Activated CD8-positive, alpha-beta memory T cell treated with anti-CD3 and anti-CD28 coated beads for 48 hours (primary cell): ENCODE measurements around the gene NAT14.

Experiments
- DNase-seq, 3 experiments: peaks; one replicate each; pipeline ENCODE4 v3.0.0-alpha.2; 2020; ENCODE audit warnings: low read depth in 2 of 3, low spot score in 2 of 3

NAT14 gene

GRCh38 chr19:55452749-55453346 is 32.1 kb upstream of the NAT14 start:
- no peak for DNase-seq

- no peak for DNase-seq
These were observed 31.3 kb upstream of the NAT14 start for GRCh38 chr19:55453511-55454260.

GRCh38 chr19:55454787-55455243 is 30.2 kb upstream of the NAT14 start:
- DNase-seq = no peak

- no peak for DNase-seq
These were observed 29.3 kb upstream of the NAT14 start for GRCh38 chr19:55455576-55456235.

GRCh38 chr19:55456347-55456746 is 28.6 kb upstream of the NAT14 start:
- no peak for DNase-seq

- DNase-seq = no peak
These were observed 27.1 kb upstream of the NAT14 start for GRCh38 chr19:55457683-55458457.

GRCh38 chr19:55459551-55459949 is 25.4 kb upstream of the NAT14 start:
- DNase-seq = no peak

GRCh38 chr19:55459950-55460657 is 24.9 kb upstream of the NAT14 start:
- DNase-seq = no peak

- no peak for DNase-seq
These were observed 24.2 kb upstream of the NAT14 start for GRCh38 chr19:55460670-55461258.

- peak; percentile 99 to 100 (median 99) for DNase-seq
These were observed 23.6 kb upstream of the NAT14 start, which contains the start of gene ISOC2 for GRCh38 chr19:55461259-55461973. Gene ISOC2, minus strand, starts transcription at chr19:55461642. Its CDS starts 5,156 bp downstream, at chr19:55456486.

- DNase-seq = no peak
These were observed 22.9 kb upstream of the NAT14 start for GRCh38 chr19:55461974-55462626.

- no peak for DNase-seq
These were observed 22.3 kb upstream of the NAT14 start for GRCh38 chr19:55462722-55463121.

GRCh38 chr19:55463583-55464031 is 21.4 kb upstream of the NAT14 start:
- no peak for DNase-seq

GRCh38 chr19:55464039-55464661 is 20.8 kb upstream of the NAT14 start:
- DNase-seq = no peak

- no peak for DNase-seq
These were observed 20.3 kb upstream of the NAT14 start, which contains the start of gene C19orf85 for GRCh38 chr19:55464662-55465054. Gene C19orf85, minus strand, starts transcription at chr19:55464751. Its CDS starts 197 bp downstream, at chr19:55464554.

GRCh38 chr19:55465460-55466240 is 19.3 kb upstream of the NAT14 start:
- no peak for DNase-seq

GRCh38 chr19:55466241-55466614 is 18.8 kb upstream of the NAT14 start:
- no peak for DNase-seq
